GOT3 (cell line): ENCODE data around the gene RNPEPL1.
"Not testable (repeated sequence)": the region's sequence is repeated elsewhere in the genome, so short reads cannot be mapped to it uniquely, and the experiment has no call there.

Source experiments
- DNase-seq: peaks from one replicate; lab custom pipeline; 2025; ENCODE audit warnings: mixed read lengths; lab: John Stamatoyannopoulos, UW

Gene RNPEPL1

GRCh38 chr2:240538031-240538780 lies 30.1 kb upstream of the RNPEPL1 start:
- no peak for DNase-seq

- not testable (repeated sequence) for DNase-seq
These were observed 29.2 kb upstream of the RNPEPL1 start for GRCh38 chr2:240539101-240539500.

- no peak for DNase-seq
These were observed 28.4 kb upstream of the RNPEPL1 start for GRCh38 chr2:240539906-240540305.

- DNase-seq = no peak
These were observed 17.0 kb upstream of the RNPEPL1 start for GRCh38 chr2:240551288-240551687.

GRCh38 chr2:240551811-240552210 lies 16.5 kb upstream of the RNPEPL1 start:
- DNase-seq = no peak

- no peak for DNase-seq
These were observed 14.3 kb upstream of the RNPEPL1 start for GRCh38 chr2:240553956-240554480.

- DNase-seq = no peak
These were observed 13.4 kb upstream of the RNPEPL1 start for GRCh38 chr2:240554767-240555493.

- no peak for DNase-seq
These were observed 12.6 kb upstream of the RNPEPL1 start for GRCh38 chr2:240555541-240556250.

- no peak for DNase-seq
These were observed 11.7 kb upstream of the RNPEPL1 start for GRCh38 chr2:240556553-240557100.

GRCh38 chr2:240557101-240557751 lies 11.1 kb upstream of the RNPEPL1 start:
- no peak for DNase-seq

- no peak for DNase-seq
These were observed 10.5 kb upstream of the RNPEPL1 start, which contains the start of gene ANKMY1 for GRCh38 chr2:240557808-240558207. Gene ANKMY1 (minus strand): TSS chr2:240557988. CDS start chr2:240557335, 653 bp downstream.

- DNase-seq = no peak
These were observed 10.0 kb upstream of the RNPEPL1 start for GRCh38 chr2:240558236-240558761.

GRCh38 chr2:240559286-240559685 lies 9.0 kb upstream of the RNPEPL1 start:
- no peak for DNase-seq

GRCh38 chr2:240560084-240560479 lies 8.2 kb upstream of the RNPEPL1 start, which contains the start of gene DUSP28:
Gene DUSP28 (plus strand): TSS chr2:240560357. CDS start chr2:240560685, 328 bp downstream.
- DNase-seq = peak; percentile 63

- DNase-seq = peak; percentile 93
These were observed 7.6 kb upstream of the RNPEPL1 start for GRCh38 chr2:240560480-240561324.

GRCh38 chr2:240561325-240561971 lies 6.8 kb upstream of the RNPEPL1 start:
- DNase-seq = no peak

- DNase-seq = not testable (repeated sequence)
These were observed 5.1 kb upstream of the RNPEPL1 start for GRCh38 chr2:240563231-240563630.

GRCh38 chr2:240563951-240564560 lies 4.2 kb upstream of the RNPEPL1 start:
- DNase-seq = no peak
